HG02870 (cell line): Measurements from ENCODE around the gene KLHL6.
"Not testable (repeated sequence)": the region's sequence is repeated elsewhere in the genome, so short reads cannot be mapped to it uniquely, and the experiment has no call there.

Experiments
- ATAC-seq: cut with Tn5 transposase; IDR thresholded peaks from one replicate; pipeline ENCODE4 v1.9.1; 2021; ENCODE audit warnings: mild to moderate bottlenecking, moderate library complexity; ENCODE audit not compliant: unreplicated experiment

The KLHL6 gene

DNA sequence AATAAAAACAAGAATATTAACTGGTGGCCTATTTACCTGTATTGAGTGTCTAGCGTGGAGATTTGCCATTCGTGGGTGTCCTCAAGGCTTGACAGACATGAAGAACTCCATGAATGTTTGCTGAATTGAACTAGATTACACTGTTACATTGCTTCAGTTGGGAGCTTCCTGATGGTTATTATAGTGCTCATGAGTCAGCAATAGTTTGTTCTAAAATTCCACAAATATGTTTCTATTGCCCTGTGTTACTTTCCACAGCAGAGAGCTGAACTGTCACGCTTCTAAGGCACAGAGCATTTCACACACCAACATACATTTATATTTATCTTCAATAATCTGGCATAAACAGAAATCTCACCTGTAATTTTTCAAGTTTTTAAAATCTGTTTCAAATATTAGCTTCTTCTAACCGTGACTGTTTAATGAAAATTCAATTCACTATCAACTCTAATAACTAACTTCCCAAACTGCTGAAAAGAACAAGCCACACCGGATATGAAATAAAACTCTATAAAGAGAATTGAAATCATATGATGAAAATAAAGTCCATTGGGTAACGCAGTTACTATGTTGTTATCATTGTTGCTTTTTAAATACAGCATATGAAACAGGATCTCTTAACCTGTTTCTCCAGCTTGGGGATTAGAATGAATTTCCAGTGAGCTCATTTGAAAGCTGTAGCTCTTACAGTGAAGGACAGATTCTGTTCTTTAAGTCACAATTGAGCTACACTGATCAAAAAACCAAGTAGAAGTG, 65.9 kb downstream of the KLHL6 start:
- no peak for ATAC-seq

- ATAC-seq = no peak
Measured at GRCh38 chr3:183488343-183488742, 67.2 kb downstream of the KLHL6 start.

GRCh38 chr3:183487896-183488295, 67.6 kb downstream of the KLHL6 start:
- no peak for ATAC-seq

- ATAC-seq = no peak
Measured at GRCh38 chr3:183487016-183487415, 68.5 kb downstream of the KLHL6 start.

DNA sequence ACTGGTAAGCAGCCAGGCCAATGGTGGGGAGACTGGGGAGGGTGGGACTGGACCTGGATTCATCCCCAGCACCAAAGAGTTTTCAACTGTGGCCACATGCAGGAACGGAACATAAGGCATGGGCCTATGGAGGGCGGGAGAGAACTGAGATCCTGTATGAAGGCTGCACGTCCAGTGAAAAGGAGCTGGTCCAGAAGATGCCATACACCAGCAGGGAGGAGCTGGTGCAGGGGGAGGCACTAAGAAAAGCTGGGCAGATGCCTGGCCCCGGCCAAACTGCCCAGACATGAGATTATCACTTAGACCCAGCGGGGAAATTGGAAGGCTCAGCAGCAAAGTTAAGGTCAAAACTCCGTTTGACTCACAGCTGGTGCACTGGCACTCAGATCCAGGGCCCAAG, 69.0 kb downstream of the KLHL6 start:
- ATAC-seq = no peak

DNA sequence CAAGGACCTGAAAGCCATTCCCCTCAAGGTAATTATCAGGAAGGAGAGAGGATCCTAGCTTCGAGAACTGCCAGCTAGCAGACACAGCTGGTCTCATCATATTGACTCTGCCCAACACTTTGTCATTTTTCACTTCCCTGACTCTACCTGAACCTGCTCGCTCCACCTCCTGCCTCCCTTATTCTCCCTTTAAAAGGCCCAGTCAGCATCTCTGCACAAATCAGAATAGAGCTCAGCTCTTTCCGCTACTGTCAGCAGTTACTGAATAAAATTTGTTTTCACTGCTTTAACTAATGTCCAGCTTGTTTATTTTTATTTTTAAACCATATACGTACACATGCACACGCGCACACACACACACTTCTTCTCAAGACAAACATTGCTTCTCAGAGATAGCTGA, 69.9 kb downstream of the KLHL6 start:
- ATAC-seq = no peak

- no peak for ATAC-seq
Measured at GRCh38 chr3:183485093-183485492, 70.4 kb downstream of the KLHL6 start.

DNA sequence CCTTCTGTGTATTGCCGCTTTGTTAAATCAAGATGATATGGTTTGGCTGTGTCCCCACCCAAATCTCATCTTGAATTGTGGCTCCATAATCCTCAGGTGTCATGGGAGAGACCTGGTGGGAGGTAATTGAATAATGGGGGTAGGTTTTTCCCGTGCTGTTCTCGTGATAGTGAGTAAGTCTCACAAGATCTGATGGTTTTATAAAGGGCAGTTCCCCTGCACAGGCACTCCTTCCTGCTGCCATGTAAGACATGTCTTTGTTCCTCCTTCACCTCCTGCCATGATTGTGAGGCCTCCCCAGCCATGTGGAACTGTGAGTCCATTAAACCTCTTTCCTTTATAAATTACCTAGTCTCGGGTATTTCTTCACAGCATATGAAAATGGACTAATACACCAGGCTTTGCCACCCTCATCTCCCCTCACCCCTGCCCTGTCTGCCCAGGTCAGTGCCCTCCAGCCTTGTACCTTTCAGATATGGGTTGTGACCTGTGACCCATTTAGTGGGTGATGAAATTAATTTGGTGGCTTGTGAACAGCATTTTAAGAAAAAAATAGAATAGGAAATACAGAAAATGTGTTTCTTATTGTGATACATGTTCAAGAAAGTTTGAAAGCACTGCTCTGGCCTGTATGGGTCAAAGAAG, 71.0 kb downstream of the KLHL6 start:
- no peak for ATAC-seq

DNA sequence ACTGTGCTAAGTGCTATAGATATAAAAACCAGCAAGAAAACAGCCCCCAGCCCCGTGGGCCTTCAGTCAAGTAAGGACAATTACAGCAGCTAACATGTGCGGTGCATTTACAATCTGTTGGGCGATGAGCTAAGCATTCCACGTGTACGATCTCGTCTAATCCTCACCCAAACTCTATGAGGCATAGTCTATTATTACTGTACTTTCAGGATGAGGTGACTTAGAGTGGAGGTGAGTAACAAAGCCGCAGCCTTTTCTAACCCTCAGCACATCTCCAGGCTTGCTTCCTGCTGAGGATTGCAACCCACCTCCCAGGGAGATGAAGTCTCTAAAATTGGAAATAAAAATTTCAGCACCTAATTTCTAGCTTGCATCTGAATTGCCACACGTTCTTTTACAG, 73.9 kb downstream of the KLHL6 start:
- no peak for ATAC-seq

DNA sequence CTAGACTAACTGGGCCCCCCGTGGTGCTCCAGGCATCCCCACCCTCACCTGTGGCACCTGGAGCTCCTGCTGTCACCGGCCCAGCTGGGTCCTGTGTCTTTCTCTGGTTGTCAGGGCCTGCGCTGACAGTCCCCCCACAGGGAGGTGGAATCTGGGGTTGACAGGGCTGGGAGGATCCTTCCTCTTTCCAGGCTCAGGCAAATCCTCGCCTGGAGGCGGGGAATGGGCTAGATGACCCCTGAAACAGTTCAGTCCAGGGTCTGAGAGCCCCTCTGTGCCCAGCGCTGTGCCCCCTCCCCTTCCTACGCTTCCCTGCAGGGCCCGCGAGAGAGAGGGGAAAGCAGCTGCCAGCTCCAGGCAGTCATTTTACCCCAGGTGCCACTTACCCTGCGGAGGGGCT, 77.0 kb downstream of the KLHL6 start:
- no peak for ATAC-seq

GRCh38 chr3:183477801-183478456, 77.6 kb downstream of the KLHL6 start:
- no peak for ATAC-seq

DNA sequence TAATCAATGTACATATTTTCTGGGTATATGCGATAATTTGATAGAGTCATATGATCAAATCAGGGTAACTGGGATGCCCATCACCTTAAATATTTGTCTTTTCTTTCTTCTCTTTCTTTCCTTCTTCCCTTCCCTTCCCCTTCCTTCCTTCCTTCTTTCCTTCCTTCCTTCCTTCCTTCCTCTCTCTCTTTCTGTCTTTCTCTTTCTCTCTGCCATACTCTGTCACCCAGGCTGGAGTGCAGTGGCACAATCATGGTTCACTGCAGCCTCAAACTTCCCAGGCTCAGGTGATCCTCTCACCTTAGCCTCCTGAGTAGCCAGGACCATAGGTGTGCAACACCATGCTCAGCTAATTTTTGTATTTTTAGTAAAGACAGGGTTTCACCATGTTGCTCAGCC, 79.7 kb downstream of the KLHL6 start:
- not testable (repeated sequence) for ATAC-seq

GRCh38 chr3:183475016-183475763, 80.3 kb downstream of the KLHL6 start:
- no peak for ATAC-seq

- ATAC-seq = no peak
Measured at GRCh38 chr3:183473969-183474368, 81.5 kb downstream of the KLHL6 start.

DNA sequence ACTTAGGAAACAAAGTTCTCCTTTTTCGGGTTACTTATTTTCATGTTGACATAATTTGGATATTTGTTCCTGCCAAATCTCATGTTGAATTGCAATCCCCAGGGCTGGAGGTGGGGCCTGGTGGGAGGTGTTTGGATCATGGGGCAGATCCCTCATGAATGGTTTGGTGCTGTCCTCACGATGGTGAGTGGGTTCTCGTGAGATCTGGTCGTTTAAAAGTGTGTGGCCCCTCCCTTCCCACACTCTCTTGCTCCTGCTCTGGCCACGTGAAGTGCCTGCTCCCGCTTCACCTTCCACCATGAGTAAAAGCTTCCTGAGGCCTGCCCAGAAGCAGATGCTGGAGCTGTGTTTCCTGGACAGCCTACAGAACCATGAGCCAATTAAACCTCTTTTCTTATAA, 83.4 kb downstream of the KLHL6 start:
- ATAC-seq = no peak

DNA sequence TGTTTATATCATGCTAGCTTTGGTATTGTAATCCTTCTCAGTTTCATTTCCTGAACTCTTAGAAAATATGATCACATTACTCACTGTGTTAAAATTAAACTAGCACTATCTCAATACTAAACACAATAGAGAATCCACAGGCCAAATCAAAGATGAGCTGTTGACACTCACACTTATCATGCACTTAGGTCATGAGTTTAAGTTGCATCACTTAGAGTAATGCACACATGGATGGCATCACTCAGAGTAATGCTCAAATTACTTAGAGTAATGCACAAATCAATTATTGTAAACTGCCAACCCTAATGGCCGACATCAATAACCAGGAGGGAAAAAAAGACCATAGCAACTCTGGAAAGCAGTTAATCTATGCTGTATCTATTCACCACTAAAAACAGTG, 87.1 kb downstream of the KLHL6 start:
- no peak for ATAC-seq

DNA sequence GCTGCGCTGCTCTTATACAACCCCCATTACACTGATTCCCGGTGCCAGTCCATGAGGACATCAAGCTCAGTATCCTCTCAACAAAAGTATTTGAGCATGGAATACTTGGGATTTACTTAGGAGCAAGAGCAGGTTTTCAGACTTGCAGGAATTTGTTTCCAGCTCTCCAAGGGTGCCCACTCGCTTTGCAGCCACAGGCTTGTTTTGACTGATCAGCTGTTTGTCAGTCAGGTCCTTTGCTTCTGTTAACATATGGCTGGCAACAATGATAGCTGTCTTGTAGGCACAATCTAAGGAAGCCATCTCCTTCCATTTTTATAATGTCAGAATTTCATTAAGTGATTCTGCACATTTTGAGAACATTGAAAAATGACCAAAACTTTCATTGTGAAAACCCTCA, 88.9 kb downstream of the KLHL6 start:
- ATAC-seq = no peak

DNA sequence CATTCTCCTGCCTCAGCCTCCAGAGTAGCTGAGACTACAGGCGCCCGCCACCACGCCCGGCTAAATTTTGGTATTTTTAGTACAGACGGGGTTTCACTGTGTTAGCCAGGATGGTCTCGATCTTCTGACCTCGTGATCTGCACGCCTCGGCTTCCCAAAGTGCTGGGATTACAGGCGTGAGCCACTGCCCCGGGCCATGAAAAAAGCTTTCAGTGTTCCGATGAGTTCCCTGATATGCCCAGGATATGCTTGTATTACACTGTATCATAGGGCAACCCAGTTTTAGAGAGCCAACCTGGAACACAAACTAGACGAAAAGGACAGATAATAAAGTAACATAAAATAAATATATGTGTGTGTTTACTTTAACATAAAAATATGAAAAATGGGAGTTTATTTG, 89.8 kb downstream of the KLHL6 start:
- ATAC-seq = not testable (repeated sequence)

DNA sequence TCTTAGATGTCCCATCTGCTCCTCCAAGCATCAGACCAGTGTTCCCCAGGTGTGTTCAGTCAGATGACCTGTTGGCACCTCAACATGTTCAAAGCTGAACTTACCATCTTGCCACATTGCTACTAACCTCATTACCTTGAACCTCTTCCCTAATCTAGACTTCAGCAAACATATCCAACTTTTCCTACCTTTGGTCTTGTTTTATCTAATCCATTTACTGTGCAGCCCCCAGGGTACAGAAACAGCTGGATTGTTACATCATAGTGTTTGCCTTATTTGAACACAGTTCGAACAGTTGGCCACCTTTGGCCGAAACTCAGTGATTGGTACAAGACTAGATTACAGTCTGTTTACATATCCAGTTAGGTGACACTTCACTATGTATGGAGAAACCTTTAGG, 91.0 kb downstream of the KLHL6 start:
- ATAC-seq = no peak

DNA sequence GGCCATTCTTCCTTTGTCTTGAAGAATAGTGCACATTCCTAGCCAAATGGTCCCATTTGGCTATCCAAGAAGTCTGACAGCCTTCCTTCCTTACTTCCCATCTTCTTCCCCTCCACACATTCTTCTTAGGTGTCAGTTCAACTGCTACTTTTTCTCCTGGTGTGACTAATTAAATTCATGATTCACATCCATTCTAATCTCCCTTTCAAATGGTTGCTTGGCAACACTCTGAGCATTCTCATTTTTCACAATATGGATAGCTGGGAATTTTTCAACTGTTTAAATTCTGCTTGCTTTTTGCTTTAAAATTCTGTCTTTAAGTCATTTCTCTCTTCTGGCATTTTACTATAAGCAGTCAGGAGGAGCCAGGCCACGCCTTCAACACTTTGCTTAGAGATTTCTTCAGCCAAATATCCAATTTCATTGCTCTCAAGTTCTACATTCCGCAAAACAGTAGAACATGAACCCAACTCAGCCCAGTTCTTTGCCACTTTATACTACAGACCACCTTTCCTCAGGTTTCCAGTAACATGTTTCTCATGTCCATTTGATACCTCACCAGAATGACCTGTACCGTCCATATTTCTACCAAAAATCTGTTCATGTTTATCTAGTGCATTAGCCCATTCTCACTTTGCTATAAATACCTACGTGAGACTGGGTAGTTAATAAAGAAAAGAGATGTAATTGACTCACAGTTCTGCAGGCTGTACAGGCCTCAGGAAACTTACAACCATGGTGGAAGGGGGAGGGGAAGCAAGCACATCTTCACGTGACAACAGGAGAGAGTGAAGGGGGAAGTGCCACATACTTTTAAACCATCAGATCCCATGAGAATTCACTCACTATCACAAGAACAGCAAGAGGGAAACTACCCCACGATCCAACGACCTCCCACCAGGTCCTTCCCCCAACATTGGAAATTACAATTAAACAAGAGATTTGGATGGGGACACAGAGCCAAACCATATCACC, 95.1 kb downstream of the KLHL6 start:
- no peak for ATAC-seq
